HS-5 (cell line): ENCODE results near the gene DDB1.

ENCODE experiments used
- DNase-seq: peaks from one replicate; pipeline ENCODE4 v3.0.0-alpha.2; 2012; ENCODE audit warnings: low read depth

DDB1 gene

DNA sequence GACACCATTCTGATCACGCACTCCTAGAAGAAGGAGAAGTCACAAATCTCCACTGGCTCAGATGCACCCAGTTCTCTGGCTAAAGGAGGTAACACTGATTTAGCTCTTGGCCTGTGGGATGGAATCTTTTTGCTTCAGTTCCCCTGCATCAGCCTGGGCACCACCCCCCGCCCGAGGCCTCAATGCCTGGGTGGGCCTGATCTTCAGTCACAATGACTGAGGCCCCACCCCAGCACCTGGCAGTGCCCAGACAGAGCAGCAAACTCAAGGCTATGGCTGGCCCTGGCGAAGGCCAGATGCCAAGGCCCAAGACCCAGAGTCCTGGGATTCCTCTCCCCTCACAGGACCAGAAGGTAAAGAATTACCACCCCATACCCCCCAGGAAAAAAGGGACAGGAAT is 23.8 kb upstream of the DDB1 start:
- DNase-seq, result no peak

DNA sequence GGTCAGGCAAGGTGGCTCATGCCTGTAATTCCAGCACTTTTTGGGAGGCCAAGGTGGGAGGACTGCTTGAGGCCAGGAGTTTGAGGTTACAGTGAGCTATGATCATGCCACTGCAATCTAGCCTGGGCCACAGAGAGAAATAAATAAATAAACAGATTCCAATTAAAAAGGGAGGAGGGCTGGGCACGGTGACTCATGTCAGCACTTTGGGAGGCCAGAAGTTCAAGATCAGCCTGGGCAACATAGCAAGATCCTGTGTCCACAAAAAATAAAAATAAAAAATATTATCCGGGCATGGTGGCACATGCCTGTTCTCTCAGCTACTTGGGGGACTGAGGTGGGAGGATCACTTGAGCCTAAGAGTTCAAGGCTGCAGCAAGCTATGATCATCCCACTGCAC is 21.3 kb upstream of the DDB1 start:
- DNase-seq, result no peak

DNA sequence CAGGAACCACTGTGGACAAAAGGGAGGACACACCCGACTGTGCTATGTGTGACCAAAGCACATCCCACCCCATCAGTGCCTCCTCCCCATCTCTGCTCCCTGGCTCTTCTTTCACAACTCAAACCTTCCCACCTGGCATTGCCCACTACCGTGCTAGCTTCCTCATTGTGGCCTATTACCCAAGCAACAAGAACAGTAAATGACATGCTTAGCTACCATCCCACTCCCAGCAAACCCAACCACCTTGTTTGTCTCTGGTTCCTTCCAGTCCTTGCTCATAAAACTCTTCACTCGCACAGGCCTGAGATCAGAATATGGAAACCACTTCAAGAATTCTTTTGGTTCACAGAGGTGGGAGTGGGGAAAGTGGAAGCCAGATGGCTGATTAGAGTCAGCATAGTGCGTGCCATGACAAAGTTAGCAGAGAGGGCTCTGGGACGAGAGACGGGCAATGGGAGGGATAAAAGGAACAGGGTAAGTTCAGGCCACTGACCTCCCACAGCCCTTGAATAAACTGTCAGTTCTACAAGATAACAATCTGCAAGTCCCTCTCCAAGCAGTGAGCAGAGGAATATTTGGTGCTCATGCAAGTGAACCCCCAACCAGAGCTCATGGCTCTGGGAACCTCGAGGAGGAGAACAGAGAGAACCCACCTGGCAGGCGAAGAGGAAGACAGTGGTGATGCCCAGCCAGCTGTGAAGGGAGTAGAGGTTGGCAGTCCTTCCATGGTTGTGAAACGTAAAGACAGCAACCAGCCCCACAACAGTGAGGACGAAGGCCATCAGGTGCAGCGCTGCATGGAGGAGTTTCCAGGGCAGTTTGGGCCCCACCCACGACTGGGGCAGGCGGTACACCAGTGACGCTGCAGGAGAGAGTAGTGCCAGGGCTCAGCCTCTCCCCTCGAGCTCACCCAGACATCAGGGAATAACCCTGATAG is 20.5 kb upstream of the DDB1 start:
- no peak for DNase-seq

DNA sequence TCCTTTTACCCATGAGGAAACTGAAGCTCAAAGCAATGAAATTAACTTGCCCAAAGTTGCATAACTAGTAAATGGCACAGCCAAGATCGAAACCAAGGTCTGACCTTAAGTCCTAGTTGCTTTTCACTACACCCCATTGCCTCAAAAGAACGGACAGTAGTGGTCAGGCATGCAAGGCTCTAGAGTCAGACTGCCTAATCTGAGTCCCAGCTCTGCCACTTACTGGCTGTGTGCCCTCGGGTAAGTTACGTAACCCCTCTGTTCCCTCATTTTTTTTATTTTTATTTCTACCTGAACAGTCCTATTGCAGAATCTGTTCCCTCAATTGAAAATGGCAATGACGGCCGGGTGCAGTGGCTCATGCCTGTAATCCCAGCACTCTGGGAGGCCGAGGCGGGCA is 19.1 kb upstream of the DDB1 start:
- no peak for DNase-seq

DNA sequence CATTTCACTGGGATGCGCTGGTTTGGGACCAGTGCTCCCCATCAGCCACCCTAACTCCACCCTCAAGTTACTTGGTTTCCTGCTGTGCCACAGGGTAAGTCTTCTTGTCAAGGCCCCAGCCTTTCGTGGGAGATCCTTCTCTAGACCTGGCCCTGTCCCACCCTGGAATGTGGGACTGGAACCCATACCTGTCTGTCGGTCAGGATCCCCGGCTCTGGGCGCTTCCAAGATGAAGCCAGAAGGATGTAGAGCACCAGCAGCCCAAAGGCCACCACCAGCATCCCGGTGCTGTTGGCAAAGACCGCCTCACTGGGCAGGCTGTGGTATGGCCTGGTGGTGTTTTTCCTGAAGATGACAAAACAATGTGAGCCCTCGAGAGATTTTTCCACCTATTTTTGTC is 17.9 kb upstream of the DDB1 start:
- no peak for DNase-seq

DNA sequence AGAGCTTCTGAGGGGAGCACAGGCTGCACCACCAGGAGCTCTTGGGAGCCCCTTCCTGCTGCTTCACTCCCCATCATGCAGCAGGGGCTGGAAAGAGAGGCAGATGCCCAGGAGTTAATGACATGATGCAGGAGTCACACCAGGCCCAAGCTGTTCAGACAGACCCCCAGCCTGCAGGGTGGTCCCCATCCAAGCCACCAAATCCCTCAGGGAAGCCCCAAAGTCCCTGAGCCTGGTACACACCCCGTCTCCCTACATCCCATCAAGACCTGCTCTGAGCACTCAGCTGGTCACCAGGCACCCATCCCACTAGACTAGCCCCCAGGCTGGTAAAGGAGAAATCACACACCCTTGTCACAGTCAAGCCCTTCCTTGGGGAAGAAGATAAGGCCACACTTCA is 17.4 kb upstream of the DDB1 start:
- DNase-seq, result no peak

DNA sequence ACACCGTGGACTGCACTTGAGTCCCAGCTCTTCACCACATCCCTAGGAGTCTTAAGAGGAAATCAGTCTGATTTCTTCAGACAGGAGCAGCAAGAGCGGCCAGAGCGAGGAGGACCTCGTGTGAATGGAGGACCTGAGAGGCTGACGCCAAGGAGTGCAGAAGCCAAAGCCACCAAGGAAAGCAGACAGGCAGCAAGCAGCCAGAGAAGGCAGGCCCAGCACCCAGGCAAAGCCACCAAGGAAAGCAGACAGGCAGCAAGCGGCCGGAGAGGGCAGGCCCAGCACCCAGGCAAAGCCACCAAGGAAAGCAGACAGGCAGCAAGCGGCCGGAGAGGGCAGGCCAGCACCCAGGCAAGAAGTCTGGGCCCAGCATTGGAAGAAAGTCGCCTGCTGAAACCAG is 17.0 kb upstream of the DDB1 start:
- no peak for DNase-seq

DNA sequence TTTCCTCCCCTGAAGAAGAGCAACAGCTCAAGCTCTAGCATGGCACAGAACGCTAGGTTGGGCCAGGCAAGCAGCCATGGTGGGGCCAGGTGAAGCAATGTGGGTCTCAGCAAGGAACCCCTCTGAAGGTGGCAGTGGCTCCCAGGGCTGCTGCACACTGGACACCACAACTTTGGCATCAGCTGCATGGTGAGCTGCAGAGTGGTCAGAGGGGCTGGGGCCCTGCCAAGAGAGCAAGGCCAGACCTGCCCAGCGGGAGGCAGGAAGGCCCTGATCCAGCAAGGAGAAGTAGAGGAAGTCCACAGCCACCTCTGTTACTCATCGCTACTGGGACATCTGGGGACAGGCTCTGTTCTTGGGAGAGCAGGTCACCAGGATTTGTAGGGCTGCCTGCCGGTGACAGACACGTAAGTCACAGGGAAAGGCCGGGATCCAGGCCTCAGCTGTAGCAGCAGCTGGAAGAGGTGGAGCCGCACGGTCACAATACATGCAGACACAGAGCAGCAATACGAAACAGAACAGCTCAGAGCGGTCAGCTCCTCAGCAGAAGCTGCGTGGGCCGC is 16.4 kb upstream of the DDB1 start:
- DNase-seq, result no peak

DNA sequence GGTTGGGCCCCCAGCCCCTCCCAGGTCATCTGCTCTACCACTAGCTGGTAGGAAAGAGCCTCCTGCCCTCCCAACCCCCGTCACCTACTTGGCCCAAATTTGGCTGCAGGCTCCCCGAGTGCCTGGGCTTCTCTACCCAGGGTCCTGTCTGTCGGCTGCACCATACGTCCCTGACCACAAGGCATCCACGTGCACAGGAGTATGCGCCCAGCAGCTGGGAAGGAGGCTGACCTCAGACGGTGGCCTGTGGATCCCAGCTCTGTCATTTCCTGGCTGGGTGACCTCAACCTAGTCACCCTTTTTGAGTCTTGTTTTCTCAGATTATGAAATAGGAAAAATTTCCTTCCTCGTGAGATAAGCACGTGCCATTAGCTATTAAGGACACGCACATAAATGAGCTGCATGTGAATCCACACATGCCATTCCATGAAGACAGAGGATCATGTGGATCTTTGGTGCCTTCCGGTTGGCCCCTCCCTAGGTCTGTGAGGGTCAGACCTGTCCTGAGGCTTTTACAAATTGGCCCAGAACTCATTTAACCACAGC is 15.1 kb upstream of the DDB1 start:
- no peak for DNase-seq

DNA sequence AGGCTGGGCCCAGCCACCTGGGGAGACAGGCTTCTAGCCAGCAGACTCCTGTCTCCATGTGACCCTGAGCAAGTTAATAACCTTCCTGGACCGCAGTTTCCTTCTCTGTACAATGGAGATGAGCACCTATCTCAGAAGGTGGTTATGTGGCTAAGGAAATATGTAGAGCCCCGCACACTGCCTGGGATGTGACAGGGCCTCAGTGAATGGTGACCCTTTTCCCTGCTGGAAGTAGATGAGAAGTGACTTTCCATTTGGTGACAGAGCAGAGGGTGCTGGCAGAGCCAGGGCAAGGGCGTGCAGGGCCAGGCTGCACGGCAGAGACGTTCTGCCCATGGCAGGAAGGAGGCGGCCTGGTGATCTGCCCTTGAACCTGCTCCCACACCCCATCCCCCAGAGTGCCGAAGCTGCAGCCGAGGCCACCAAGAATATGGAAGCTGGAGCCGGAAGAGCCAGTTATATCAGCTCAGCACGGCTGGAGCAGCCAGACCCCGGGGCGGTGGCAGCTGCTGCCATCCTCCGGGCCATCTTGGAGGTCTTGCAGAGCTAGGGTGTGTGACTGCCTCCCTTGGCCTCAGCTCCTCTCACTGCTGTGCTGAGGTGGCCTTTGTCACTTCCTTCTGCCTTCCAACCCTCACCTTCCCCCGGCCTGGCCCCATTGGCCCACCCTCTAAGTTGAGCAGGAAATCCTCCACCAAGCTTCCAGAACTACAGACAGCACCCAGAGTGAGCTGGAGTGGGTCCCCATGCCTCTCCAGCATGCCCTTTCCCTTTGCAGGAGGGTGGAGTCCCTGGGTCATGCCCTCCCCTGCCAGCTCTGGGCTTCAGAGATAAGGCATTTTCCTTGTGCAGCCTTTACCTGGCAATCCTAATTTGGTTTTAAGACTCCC is 13.3 kb upstream of the DDB1 start:
- DNase-seq, result no peak

DNA sequence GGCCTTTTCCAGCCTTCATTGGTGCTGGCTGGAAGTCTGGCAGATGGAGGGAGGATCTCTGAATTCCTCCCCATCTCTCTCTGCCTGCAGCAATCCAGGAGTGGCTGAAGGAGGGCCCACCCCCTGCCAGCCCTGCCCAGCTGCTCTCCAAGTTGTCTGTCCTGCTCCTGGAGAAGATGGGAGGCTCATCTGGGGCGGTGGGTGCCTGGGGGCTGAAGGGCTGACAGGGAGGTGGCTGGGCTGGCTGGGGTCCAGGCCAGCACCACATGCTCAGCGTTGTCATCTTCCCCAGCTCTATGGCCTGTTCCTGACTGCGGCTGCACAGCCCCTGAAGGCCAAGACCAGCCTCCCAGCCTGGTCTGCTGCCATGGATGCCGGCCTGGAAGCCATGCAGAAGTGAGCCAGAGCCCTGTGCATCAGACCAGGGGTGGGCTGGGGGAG is 12.3 kb upstream of the DDB1 start:
- DNase-seq, result no peak

DNA sequence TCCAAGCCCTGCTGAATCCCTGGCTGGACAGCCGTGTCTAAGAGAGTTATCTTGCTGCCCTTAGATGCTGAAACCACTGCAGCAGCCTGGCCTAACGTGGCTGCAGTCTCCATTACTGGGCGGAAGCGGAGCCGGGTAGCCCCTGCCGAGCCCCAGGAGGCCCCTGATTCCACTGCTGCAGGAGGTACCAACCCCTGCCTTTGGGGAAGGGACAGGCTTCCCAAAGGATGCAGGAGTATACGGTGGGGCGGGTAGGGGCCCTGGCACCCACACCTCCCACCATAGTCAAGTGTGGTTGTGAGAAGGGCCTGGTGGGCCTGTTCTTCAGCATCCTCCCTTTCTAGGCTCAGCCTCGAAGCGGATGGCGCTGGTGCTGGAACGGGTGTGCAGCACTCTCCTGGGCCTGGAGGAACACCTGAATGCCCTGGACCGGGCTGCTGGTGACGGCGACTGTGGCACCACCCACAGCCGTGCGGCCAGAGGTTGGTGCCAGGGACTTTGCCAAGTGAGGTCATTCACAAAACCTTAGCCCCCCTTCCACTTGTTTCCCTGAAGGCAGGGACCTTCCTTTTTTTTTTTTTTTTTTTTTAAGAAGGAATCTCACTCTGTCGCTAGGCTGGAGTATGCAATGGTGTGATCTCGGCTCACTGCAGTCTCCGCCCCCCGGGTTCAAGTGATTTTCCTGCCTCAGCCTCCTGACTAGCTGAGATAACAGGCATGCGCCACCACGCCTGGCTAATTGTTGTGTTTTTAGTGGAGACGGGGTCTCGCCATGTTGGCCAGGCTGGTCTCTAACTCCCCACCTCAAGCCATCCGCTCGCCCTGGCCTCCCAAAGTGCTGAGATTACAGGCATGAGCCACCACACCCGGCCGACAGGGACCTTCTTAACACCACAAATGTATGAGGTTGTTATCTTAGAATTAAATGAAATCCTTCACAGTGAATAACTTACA is 11.2 kb upstream of the DDB1 start:
- DNase-seq, result no peak

DNA sequence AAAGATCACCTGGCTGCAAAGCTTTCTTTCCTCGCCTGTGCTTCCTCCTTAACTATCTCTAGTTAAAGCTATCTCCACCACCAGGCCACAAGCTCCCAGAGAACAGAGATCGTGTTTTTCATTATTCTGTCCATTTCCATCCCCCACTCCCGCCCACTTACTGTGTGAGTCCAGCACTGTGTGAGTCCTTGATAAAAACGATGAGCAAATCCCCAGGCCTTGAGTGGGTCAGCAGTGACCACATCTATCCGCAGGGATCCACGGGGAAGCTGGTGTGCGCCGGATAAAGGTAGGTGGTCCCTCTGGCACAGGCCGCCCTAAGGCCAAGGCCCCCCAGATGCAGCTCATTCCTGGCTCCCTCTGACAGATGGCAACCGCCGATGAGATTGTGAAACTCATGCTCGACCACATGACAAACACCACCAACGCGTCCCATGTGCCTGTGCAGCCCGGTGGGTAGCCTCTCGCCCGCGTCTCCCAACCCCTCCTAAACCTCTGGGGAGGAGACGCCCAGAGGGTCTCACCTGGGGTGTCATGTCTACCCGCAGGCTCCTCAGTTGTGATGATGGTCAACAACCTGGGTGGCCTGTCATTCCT is 9.4 kb upstream of the DDB1 start:
- no peak for DNase-seq

DNA sequence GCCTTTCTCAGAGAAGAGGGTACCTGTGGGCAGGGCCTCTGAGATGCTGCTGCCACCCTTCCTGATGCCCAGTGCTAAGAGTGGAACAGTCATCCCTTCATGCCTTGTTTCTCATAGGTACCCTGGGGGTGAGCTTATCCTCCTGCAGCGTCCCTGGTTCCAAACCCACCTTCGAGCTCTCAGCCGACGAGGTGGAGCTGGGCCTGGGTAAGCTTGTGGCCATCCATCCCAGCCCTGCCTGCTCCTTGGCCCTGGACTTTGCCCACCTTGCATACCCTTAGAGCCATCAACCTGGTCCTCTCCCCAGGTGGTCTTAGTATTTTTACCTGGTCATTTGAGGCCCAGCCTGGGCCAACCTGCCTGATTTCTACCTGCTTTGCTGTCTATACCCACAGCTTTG is 8.8 kb upstream of the DDB1 start:
- DNase-seq, result no peak

DNA sequence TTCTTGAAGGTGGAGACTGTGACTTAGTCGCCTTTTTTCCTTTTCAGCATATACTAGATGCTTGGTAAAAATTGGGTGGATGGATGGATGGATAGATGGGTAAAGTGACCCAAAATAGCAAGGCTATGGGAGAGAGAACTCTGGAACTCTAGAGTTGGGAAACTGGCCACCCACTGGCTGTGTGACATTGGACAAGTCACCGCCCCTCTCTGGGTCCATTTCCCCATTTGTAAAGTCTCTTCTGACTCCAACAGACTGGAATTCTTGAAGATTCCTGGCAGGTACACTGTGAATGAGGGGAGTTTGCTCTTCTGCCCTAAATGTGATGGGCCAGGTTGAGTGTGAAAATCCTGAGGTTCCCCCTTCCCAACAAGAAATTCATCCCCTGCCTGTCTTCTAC is 8.1 kb upstream of the DDB1 start:
- no peak for DNase-seq

DNA sequence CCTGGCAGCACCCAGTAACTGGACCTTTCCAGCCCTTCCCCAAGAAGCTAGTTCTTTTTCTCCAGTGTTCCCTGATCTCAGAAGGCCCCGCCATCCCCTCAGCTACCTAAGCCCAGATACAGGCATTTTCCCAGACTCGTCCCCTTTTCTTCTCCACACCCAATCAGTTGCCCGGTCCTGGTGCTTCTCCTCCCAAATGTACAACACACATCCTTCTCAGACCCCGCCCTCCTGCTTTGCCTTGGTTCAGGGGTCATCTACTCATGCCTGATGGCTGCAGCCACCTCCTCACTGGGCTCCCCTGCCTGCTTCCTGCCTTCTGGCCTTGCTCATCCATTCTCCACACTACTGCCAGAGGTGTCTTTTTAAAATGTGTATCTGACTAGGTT is 6.6 kb upstream of the DDB1 start:
- DNase-seq, result no peak

DNA sequence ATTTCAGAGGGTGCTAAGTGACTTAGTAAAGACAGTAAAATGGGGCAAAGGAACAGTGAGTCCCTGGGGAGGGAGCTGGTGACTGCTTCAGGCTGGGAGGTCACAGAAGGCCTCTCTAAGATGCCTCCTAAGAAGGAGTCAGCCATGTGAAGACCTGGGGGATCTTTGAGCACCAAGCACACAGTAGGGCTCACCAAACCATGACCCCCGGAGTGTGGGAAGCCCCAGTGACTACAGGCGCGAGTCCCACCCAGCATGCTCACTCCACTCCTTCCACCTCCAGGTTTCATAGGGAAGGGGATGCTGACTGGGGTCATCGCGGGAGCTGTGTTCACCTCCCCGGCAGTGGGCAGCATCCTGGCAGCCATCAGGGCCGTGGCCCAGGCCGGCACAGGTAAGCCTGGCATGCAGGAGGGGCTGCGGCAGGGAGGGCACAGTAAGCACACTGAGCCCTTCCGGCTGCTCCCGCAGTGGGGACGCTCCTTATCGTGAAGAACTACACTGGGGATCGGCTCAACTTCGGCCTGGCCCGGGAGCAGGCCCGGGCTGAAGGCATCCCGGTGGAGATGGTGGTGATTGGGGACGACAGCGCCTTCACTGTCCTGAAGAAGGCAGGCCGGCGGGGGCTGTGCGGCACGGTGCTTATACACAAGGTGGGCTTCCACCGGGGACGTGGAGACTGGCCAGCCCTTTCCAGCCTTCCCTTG is 6.0 kb upstream of the DDB1 start:
- DNase-seq, result no peak

DNA sequence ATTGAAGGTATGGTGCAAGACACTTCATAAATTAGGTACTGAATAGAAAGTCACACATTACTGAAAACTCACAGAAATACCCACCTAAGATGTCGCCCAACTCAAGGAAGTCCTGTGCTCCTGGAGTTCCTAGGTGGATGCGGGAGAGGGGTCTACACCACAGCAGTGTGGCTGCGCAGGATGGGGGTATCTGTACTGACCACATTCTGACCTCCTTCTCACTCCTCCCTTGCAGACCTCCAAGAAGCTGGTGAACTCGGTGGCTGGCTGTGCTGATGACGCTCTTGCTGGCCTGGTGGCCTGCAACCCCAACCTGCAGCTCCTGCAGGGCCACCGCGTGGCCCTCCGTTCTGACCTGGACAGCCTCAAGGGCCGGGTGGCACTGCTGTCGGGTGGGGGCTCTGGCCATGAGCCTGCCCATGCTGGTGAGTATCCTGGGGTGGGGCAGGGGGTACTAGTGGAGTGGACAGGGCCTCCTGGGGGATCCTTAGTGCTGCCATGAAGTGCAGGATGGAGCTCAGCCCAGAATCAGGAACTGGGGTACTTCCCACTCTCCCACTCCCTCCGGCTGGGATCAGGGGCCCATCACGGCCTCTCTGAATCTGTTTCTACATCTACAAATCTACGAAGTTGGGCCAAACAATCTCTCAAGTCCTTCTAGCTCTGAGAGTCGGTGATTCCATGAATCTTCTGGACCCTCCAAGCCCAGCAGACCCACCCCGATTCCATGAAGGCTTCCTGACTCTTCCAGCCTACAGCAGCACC is 5.0 kb upstream of the DDB1 start:
- no peak for DNase-seq

DNA sequence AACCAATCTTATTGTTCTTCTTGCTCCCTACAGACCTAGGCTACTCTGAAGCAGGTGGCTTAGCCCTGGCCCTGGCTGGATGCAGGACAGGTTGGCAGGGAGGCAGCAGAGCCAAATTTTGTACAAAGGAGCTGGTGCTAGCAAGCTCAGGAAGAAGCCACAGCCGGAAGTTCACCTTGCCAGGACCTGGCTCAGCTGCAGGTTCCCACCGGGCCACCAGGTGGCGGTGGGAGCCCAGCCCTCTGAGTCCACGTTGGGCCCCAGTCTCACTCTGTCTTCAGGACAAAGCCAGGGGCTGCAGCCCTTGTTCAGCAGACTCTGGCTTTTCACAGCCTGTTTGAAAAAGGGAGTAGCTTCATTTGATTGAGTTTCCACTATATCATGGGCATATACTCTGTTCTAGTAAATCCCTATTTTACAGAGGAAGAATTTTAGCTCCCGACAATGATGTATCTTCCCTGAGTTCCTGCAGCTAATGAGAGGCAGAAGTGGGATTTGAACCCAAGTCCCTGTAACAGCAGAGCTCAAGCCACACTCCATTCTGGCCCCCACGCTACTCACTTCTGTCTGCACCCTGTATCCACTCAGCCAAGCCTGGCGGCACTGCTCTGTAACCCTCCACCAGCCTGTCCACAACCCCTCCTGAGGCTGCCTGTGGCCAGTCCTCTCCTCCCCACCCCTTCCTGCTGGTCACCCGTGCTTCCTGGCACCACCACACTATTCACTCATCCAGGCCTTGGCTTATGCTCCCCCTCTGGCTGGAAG is 3.4 kb upstream of the DDB1 start:
- DNase-seq, result no peak
